ENCODE measurements around the gene OR2Y1. TPM values are rescaled to one million over a fixed set of nuclear protein-coding genes. Genes with fewer than 3 reads are reported as not detected.

Gene OR2Y1
- total and polyA plus RNA-seq, 2 of the 13 experiments (the other 11 are each of a cell fraction or from before 2014, with no cell fraction given) = not detected

DNA sequence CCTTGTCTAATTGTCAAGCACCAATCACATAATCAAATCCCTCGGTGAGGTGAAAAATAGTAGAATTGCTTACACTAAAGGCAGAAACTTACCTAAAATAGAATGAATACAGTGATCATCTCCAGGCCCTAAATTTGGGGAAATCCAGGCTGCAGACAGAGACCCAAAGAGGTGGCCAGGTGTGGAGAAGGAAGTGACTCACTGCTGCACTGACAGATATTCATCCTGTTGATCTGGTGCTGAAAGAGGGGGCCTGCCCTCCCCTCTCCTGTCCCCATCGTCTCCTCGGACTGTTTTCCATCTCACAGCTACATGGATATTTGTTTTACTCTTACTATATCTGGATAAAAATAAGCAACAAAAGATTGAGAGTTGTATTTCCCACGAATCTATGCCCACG lies 15.9 kb downstream of the OR2Y1 start (continued):
- TF ChIP-seq, protein P1, sequence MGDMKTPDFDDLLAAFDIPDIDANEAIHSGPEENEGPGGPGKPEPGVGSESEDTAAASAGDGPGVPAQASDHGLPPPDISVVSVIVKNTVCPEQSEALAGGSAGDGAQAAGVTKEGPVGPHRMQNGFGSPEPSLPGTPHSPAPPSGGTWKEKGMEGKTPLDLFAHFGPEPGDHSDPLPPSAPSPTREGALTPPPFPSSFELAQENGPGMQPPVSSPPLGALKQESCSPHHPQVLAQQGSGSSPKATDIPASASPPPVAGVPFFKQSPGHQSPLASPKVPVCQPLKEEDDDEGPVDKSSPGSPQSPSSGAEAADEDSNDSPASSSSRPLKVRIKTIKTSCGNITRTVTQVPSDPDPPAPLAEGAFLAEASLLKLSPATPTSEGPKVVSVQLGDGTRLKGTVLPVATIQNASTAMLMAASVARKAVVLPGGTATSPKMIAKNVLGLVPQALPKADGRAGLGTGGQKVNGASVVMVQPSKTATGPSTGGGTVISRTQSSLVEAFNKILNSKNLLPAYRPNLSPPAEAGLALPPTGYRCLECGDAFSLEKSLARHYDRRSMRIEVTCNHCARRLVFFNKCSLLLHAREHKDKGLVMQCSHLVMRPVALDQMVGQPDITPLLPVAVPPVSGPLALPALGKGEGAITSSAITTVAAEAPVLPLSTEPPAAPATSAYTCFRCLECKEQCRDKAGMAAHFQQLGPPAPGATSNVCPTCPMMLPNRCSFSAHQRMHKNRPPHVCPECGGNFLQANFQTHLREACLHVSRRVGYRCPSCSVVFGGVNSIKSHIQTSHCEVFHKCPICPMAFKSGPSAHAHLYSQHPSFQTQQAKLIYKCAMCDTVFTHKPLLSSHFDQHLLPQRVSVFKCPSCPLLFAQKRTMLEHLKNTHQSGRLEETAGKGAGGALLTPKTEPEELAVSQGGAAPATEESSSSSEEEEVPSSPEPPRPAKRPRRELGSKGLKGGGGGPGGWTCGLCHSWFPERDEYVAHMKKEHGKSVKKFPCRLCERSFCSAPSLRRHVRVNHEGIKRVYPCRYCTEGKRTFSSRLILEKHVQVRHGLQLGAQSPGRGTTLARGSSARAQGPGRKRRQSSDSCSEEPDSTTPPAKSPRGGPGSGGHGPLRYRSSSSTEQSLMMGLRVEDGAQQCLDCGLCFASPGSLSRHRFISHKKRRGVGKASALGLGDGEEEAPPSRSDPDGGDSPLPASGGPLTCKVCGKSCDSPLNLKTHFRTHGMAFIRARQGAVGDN (CRISPR knock-in tag; IDR thresholded peaks at IDR 0.05) = no peak
- TF ChIP-seq NCOA2 (CRISPR knock-in tag; IDR thresholded peaks at IDR 0.05) = no peak
- TF ChIP-seq, protein P2, sequence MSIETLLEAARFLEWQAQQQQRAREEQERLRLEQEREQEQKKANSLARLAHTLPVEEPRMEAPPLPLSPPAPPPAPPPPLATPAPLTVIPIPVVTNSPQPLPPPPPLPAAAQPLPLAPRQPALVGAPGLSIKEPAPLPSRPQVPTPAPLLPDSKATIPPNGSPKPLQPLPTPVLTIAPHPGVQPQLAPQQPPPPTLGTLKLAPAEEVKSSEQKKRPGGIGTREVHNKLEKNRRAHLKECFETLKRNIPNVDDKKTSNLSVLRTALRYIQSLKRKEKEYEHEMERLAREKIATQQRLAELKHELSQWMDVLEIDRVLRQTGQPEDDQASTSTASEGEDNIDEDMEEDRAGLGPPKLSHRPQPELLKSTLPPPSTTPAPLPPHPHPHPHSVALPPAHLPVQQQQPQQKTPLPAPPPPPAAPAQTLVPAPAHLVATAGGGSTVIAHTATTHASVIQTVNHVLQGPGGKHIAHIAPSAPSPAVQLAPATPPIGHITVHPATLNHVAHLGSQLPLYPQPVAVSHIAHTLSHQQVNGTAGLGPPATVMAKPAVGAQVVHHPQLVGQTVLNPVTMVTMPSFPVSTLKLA (IDR thresholded peaks at IDR 0.05) = no peak
- TF ChIP-seq, protein P3, sequence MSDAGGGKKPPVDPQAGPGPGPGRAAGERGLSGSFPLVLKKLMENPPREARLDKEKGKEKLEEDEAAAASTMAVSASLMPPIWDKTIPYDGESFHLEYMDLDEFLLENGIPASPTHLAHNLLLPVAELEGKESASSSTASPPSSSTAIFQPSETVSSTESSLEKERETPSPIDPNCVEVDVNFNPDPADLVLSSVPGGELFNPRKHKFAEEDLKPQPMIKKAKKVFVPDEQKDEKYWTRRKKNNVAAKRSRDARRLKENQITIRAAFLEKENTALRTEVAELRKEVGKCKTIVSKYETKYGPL (CRISPR knock-in tag; IDR thresholded peaks at IDR 0.05) = no peak
- no peak for TF ChIP-seq NFKBIZ (CRISPR knock-in tag; IDR thresholded peaks at IDR 0.05)
- TF ChIP-seq ZNF761 (CRISPR knock-in tag; conservative IDR thresholded peaks at IDR 0.05) = no peak
- TF ChIP-seq ZNF816 (CRISPR knock-in tag; IDR thresholded peaks at IDR 0.05; ENCODE audit: borderline replicate concordance) = no peak
- TF ChIP-seq PHF20 (CRISPR knock-in tag; IDR thresholded peaks at IDR 0.05) = no peak
- TF ChIP-seq ZNF563 (CRISPR knock-in tag; IDR thresholded peaks at IDR 0.05) = no peak
- no peak for TF ChIP-seq ZNF235 (CRISPR knock-in tag; IDR thresholded peaks at IDR 0.05; ENCODE audit: borderline replicate concordance)
